Activated CD4-positive, alpha-beta memory T cell treated with anti-CD3 and anti-CD28 coated beads for 36 hours (primary cell): ENCODE results near the gene USP40. TPM values are rescaled to one million over a fixed set of nuclear protein-coding genes. Genes with fewer than 3 reads are reported as not detected.

Experiments used
- CTCF ChIA-PET: fragments of 350-600 bp; sonication (Branson Sonifier 250); formaldehyde crosslinking; loops from one replicate; lab custom pipeline; 2021; ENCODE audit warnings: antibody characterized with exemption, inconsistent platforms; lab: Charles Lee
- POLR2A ChIA-PET: fragments of 350-600 bp; sonication (Branson Sonifier 250); formaldehyde crosslinking; loops from one replicate; lab custom pipeline; 2021; ENCODE audit warnings: antibody characterized with exemption; lab: Charles Lee
- DNase-seq: peaks from one replicate; pipeline ENCODE4 v3.0.0-alpha.2; 2020
- H3K27ac Mint-ChIP-seq: one replicate; pipeline ENCODE4 v1.8.0; 2021; ENCODE audit warnings: mixed read lengths
- H3K27me3 Mint-ChIP-seq: one replicate; pipeline ENCODE4 v1.8.0; 2021; ENCODE audit warnings: mixed read lengths
- H3K36me3 Mint-ChIP-seq: one replicate; pipeline ENCODE4 v1.8.0; 2021; ENCODE audit warnings: mixed read lengths
- H3K4me1 Mint-ChIP-seq: one replicate; pipeline ENCODE4 v1.8.0; 2021; ENCODE audit warnings: low read depth, mixed read lengths
- H3K4me3 Mint-ChIP-seq: one replicate; pipeline ENCODE4 v1.8.0; 2021; ENCODE audit warnings: mild to moderate bottlenecking, mixed read lengths
- H3K9me3 Mint-ChIP-seq: one replicate; pipeline ENCODE4 v1.8.0; 2021; ENCODE audit warnings: mixed read lengths
- intact Hi-C: fragments of 100-400 bp; cut with micrococcal nuclease; formaldehyde crosslinking; loops from one replicate; pipeline ENCODE4 v1.15.1; 2023
- total RNA-seq, 2 experiments: library from RNA; stranded (reverse); gene quantifications; one replicate each; pipeline ENCODE4 v1.2.3, GENCODE V29; 2021

The USP40 gene
- total RNA-seq, 2 experiments from 2014 or later, result 19.3 to 21.5 TPM

DNA sequence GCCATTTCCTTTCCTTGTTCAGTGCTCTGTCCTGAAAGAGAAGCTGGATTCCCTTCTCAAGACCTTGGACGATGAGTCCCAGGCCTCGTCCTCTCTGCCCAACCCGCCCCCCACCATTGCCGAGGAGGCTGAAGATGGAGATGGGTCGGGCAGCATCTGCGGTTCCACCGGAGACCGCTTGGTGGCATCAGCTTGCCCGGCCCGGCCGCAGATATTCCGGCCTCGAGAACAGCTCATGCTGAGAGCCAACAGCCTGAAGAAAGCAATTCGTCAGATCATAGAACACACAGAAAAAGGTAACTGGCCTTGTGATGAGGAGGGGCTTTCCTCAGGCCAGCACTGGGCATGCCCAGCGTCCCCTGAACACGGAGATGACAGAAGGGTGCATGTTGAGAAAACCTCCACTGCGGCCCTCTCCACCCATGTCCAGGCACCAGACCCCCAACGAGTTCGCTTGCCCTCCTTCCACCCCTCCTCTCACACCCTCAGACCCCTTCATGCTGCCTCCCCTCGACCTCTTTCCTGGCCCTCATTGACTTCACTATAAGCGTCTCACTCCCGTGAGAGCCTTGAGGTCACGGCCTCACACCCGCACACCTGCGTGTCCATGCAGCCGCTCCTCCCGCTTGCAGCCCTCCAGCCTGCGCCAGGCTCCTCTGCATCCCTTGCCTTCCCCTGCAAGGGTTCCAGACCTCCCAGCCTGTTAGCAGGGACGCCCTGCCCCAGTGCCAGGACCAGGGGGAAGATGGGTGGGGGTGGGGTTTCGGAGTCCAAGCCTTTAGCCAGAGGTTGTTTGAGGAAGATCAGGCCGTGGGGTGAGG, 117.3 kb downstream of the USP40 start:
- POLR2A ChIA-PET, result no interaction called here
- CTCF ChIA-PET, result no interaction called here
- H3K27ac Mint-ChIP-seq, result no peak overlapping the region
- no peaks in the 10 kb centered on the region for H3K4me1 Mint-ChIP-seq
- H3K36me3 Mint-ChIP-seq, result peaks cover 22% of the 10 kb centered on the region
- H3K9me3 Mint-ChIP-seq, result no peaks in the 10 kb centered on the region
- no peaks in the 10 kb centered on the region for H3K27me3 Mint-ChIP-seq
- DNase-seq, result no peak
- intact Hi-C loops, result no loop called here
- H3K4me3 Mint-ChIP-seq, result no peak overlapping the region

DNA sequence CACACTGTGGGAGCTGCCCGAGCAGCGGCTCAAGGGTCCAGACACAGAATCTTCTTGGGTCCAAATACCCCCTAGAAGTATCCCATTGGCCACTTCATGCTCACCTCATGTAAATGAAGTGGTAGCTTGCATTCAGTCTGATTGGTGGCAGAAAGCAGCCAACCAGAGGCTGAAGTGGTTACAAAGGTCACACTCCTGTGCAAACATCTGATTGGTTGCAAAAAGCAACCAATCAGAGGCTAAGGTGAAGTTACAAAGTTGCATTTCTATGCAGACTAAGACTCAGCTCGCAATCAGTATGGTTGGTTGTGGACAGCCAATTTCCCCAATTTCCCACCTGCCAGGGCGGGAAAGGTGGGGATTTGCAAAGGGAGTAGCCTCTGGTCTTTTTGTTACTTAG, 118.0 kb downstream of the USP40 start:
- Mint-ChIP-seq H3K4me1 (no peaks in the 10 kb centered on the region), H3K27me3 (no peaks in the 10 kb centered on the region), H3K9me3 (no peaks in the 10 kb centered on the region), H3K27ac (no peak overlapping the region), H3K36me3 (peaks cover 20% of the 10 kb centered on the region), H3K4me3 (no peak overlapping the region)
- DNase-seq, result no peak
- CTCF ChIA-PET, result interaction anchor here (1.4 kb wide), 2 partner anchors 45 to 55 kb away, joined by 3 to 5 read pairs; no protein-coding TSS in a partner anchor
- intact Hi-C loops, result no loop called here
- POLR2A ChIA-PET, result no interaction called here

DNA sequence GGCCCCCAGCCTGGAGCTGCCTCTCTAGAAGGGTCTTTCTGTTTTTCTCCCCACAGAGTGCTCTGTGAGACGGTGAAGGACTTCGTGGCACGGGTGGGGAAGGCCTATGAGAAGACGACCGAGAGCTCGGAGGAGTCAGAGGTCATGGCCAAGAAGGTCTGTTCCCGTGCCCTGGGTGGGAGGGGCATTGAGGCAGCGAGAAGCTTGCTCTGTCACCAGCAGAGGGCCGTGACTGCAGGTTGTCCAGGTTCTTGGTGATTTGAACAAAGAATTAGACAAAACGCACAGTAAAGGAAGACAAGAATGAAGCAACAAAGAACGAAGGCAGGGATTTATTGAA, 118.4 kb downstream of the USP40 start:
- H3K27me3 Mint-ChIP-seq, result no peaks in the 10 kb centered on the region
- no peak for DNase-seq
- no peaks in the 10 kb centered on the region for H3K9me3 Mint-ChIP-seq
- H3K36me3 Mint-ChIP-seq, result peaks cover 20% of the 10 kb centered on the region
- ChIA-PET POLR2A (no interaction called here), CTCF (interaction anchor here (0.6 to 1.4 kb wide), 3 partner anchors 44 to 329 kb away, joined by 3 to 5 read pairs (median 3); no protein-coding TSS in a partner anchor)
- H3K4me3 Mint-ChIP-seq, result no peak overlapping the region
- H3K27ac Mint-ChIP-seq, result no peak overlapping the region
- intact Hi-C loops, result no loop called here
- H3K4me1 Mint-ChIP-seq, result peaks cover 4% of the 10 kb centered on the region

DNA sequence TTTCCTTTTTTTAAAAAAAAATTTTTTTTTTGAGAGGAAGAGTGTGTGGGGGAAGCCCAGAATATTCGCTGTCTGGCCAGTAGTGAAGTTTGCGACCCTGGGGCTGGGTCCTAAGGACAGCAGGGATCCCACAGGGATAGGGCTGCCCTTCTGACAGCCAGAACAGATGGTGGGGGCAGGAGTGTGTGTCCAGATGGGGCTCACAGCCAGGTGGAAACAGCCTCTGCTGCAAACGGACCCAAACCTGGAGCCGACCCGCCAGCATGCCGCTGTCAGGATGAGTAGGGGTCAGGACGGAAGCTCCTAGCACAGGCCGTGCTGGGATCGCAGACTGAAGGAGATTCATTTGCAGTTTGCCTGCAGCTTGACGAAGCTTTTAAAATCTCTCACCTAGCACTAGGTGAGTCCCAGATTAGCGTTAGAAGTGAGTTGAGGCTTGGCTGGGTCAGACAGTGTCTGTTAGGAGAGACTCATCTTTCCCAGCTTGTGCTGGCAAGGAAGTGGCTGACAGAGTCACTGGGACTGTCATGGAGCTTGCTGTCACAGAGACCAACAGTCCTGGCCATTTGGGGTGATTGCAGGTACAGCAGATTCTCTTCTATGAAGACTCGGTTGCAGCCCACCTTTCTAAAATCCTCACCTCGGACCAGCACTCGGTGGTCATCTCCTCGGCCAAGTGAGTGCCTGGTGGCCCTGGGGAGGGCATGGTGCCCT, 118.9 kb downstream of the USP40 start:
- H3K27ac Mint-ChIP-seq, result no peak overlapping the region
- peaks cover 6% of the 10 kb centered on the region for H3K4me1 Mint-ChIP-seq
- H3K9me3 Mint-ChIP-seq, result no peaks in the 10 kb centered on the region
- ChIA-PET CTCF (interaction anchor here (0.6 to 1.4 kb wide), 3 partner anchors 44 to 330 kb away, joined by 3 to 5 read pairs (median 3); no protein-coding TSS in a partner anchor), POLR2A (no interaction called here)
- intact Hi-C loops, result no loop called here
- DNase-seq, result no peak
- H3K27me3 Mint-ChIP-seq, result no peaks in the 10 kb centered on the region
- H3K4me3 Mint-ChIP-seq, result no peak overlapping the region
- peaks cover 20% of the 10 kb centered on the region for H3K36me3 Mint-ChIP-seq

DNA sequence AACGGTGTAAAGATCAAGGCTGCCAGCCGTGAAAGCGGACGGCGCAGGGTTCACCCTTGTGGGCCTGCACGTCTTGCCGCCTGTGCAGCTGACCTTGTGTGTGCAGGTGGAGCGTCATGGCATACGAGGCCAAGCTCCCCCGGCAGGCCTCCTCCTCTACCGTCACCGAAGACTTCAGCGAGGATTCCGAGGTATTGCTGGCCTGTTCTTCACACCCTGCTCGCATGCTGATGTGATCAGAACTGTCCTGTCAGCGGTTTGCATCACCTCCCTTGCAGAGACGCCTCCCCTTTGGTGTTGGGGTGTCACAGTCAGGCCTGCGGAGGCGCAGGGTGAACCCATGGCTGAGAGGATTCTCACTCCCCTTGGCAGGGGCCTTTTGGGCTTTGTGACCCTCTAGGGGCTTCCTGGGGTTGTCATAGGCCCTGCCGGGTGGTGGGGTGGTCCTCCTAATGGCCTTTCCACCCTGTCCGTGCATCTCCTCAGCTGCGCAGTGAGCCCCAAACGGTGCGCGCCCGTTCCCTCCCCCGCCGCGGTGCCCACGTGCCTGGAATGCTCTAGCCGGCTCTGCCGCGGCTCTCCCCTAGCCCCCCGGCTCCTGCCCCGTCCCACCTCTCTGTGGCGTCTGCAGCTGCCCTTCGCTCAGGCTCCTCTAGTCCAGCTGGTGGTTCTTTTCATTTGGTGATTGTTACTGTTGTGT, 119.8 kb downstream of the USP40 start:
- ChIA-PET POLR2A (no interaction called here), CTCF (interaction anchor here (8.1 kb wide), 1 partner anchor 43 kb away, joined by 287 read pairs; no protein-coding TSS in a partner anchor)
- no peak overlapping the region for H3K27ac Mint-ChIP-seq
- intact Hi-C loops, result no loop called here
- H3K4me1 Mint-ChIP-seq, result peaks cover 6% of the 10 kb centered on the region
- no peaks in the 10 kb centered on the region for H3K27me3 Mint-ChIP-seq
- no peaks in the 10 kb centered on the region for H3K9me3 Mint-ChIP-seq
- DNase-seq, result no peak
- peaks cover 22% of the 10 kb centered on the region for H3K36me3 Mint-ChIP-seq
- no peak overlapping the region for H3K4me3 Mint-ChIP-seq

DNA sequence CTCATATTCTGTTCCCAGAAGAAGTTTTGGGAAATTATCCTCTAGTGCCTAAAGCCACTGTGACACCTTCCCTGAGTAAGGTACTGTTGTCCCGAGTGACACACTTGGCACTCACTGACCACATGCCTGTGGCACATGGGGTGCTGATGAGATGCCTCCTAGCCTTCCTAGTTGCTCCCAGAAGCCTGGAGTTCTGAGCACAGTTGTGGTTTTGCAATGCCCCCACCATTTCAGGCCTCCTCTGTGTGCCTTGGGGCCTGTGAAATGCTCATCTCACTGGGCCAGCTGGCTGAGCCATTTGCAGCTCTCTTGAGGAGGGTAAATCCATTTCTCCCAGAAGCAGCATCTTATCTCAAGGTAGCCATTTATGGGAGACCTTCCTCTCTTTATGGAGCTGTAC, 120.5 kb downstream of the USP40 start:
- peaks cover 6% of the 10 kb centered on the region for H3K4me1 Mint-ChIP-seq
- H3K9me3 Mint-ChIP-seq, result no peaks in the 10 kb centered on the region
- DNase-seq, result no peak
- no peaks in the 10 kb centered on the region for H3K27me3 Mint-ChIP-seq
- ChIA-PET POLR2A (no interaction called here), CTCF (interaction anchor here (3.8 to 8.1 kb wide), 2 partner anchors 28 to 42 kb away, joined by 84 to 287 read pairs; no protein-coding TSS in a partner anchor)
- no peak overlapping the region for H3K4me3 Mint-ChIP-seq
- intact Hi-C loops, result no loop called here
- no peak overlapping the region for H3K27ac Mint-ChIP-seq
- peaks cover 22% of the 10 kb centered on the region for H3K36me3 Mint-ChIP-seq

DNA sequence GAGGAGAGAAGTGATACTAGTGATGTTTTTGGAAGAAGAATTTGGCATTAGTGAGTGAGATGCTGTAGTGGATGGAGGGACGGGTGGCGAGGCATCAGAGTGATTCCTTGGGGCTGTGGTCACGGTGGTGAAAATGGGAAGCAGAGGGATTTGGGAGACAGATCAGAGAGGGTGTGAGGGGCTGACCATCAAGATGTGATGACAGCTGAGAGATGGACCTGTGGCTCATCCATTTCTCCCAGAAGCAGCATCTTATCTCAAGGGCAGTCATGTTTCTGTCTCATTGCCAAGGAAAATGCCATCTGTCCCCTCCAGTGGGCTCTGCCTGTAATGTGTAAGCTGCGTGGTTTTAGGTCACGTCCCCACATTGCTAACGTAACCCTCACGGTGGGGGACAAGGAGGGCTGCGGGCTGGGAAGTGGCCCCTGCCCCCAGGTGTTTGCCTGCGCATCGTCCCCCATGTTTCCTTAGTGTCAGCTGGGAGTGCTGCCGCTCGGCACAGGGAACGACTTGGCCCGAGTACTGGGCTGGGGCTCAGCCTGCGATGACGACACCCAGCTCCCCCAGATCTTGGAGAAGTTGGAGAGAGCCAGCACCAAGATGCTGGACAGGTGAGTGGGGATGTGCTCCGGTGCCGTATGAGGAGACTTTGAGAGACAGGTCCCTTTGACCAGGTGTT, 121.3 kb downstream of the USP40 start:
- Mint-ChIP-seq H3K27me3 (no peaks in the 10 kb centered on the region), H3K4me1 (peaks cover 9% of the 10 kb centered on the region), H3K4me3 (no peak overlapping the region), H3K27ac (no peak overlapping the region), H3K9me3 (no peaks in the 10 kb centered on the region), H3K36me3 (peaks cover 19% of the 10 kb centered on the region)
- intact Hi-C loops, result no loop called here
- DNase-seq, result no peak
- CTCF ChIA-PET, result interaction anchor here (3.0 to 8.1 kb wide), 3 partner anchors 14 to 42 kb away, joined by 60 to 287 read pairs (median 84); no protein-coding TSS in a partner anchor
- POLR2A ChIA-PET, result no interaction called here

GRCh38 chr2:233444501-233444900, 122.1 kb downstream of the USP40 start:
- ChIA-PET CTCF (interaction anchor here (1.3 to 8.1 kb wide), 9 partner anchors 12 to 267 kb away, joined by 4 to 287 read pairs (median 7); partner anchors contain the start of gene ATG16L1), POLR2A (no interaction called here)
- Mint-ChIP-seq H3K4me1 (peaks cover 9% of the 10 kb centered on the region), H3K4me3 (no peak overlapping the region), H3K36me3 (peaks cover 22% of the 10 kb centered on the region), H3K27me3 (no peaks in the 10 kb centered on the region), H3K27ac (no peak overlapping the region), H3K9me3 (no peaks in the 10 kb centered on the region)
- intact Hi-C loops, result loop anchor here (5.0 kb wide), 2 partner anchors 92 to 172 kb away; partner anchors contain the start of gene DGKD
- no peak for DNase-seq

GRCh38 chr2:233443511-233444183, 122.9 kb downstream of the USP40 start:
- ChIA-PET POLR2A (interaction anchor here (1.1 kb wide), 1 partner anchor 39 kb away, joined by 7 read pairs; no protein-coding TSS in a partner anchor), CTCF (interaction anchor here (0.5 to 8.1 kb wide), 32 partner anchors 9 to 732 kb away, joined by 3 to 287 read pairs (median 4); partner anchors contain the start of genes ATG16L1 and DGKD)
- DNase-seq, result peak; percentile 88
- H3K4me3 Mint-ChIP-seq, result no peak overlapping the region
- no peaks in the 10 kb centered on the region for H3K9me3 Mint-ChIP-seq
- no peaks in the 10 kb centered on the region for H3K27me3 Mint-ChIP-seq
- peaks cover 9% of the 10 kb centered on the region for H3K4me1 Mint-ChIP-seq
- peaks cover 19% of the 10 kb centered on the region for H3K36me3 Mint-ChIP-seq
- intact Hi-C loops, result loop anchor here (1.0 to 5.0 kb wide), 3 partner anchors 39 to 171 kb away; partner anchors contain the start of gene DGKD
- no peak overlapping the region for H3K27ac Mint-ChIP-seq

GRCh38 chr2:233442028-233442310, 124.6 kb downstream of the USP40 start:
- Mint-ChIP-seq H3K4me3 (no peak overlapping the region), H3K27ac (peak overlapping the region; percentile 11), H3K4me1 (peaks cover 9% of the 10 kb centered on the region), H3K36me3 (peaks cover 13% of the 10 kb centered on the region), H3K9me3 (no peaks in the 10 kb centered on the region), H3K27me3 (no peaks in the 10 kb centered on the region)
- POLR2A ChIA-PET, result no interaction called here
- intact Hi-C loops, result loop anchor here (5.0 kb wide), 2 partner anchors 90 to 170 kb away; partner anchors contain the start of gene DGKD
- no peak for DNase-seq
- CTCF ChIA-PET, result interaction anchor here (0.8 to 8.1 kb wide), 2 partner anchors 14 to 38 kb away, joined by 4 to 287 read pairs; no protein-coding TSS in a partner anchor
